ENCODE measurements around the gene EPHB1. TPM values are rescaled to one million over a fixed set of nuclear protein-coding genes. Genes with fewer than 3 reads are reported as not detected.

The EPHB1 gene
- total RNA-seq, 1 experiment from 2014 or later, result 7.0 TPM

DNA sequence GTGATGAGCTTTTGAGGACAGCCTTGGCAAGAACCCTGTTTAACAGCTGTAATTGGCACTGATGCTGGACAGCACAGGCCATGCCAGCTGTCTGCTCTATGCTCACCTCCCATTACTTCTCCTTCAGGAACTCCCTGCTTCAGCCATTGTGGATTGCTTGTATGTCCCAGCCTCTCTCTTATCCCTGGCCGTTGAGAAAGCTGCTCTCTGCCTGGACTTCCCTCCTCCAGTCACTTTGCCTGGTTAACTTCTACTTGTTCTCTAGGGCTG, 444.5 kb downstream of the EPHB1 start:
- Mint-ChIP-seq H3K27me3 (ENCODE audit: low read depth) (no peaks in the 10 kb centered on the region), H3K27ac (no peak overlapping the region), H3K9me3 (peaks cover 14% of the 10 kb centered on the region), H3K4me3 (no peak overlapping the region), H3K36me3 (peaks cover 6% of the 10 kb centered on the region), H3K4me1 (peaks cover 29% of the 10 kb centered on the region)
- ChIA-PET POLR2A (no interaction called here), CTCF (interaction anchor here (0.6 to 6.6 kb wide), 12 partner anchors 8 to 485 kb away, joined by 4 to 65 read pairs (median 6); partner anchors contain the start of gene EPHB1)
- no peak for DNase-seq (ENCODE audit: low spot score)
- TF ChIP-seq IRF2 (CRISPR knock-in tag; IDR thresholded peaks at IDR 0.05; ENCODE audit: borderline replicate concordance, low read depth), result no peak
- TF ChIP-seq CTCF (IDR thresholded peaks at IDR 0.05), result no peak
- no peak for TF ChIP-seq AR (CRISPR knock-in tag; IDR thresholded peaks at IDR 0.05)
- no peak for TF ChIP-seq ZNF232 (CRISPR knock-in tag; IDR thresholded peaks at IDR 0.05)
- TF ChIP-seq ESRRA (CRISPR knock-in tag; IDR thresholded peaks at IDR 0.05; ENCODE audit: borderline replicate concordance), result no peak
- no peak for TF ChIP-seq KAT7 (CRISPR knock-in tag; IDR thresholded peaks at IDR 0.05; ENCODE audit: borderline replicate concordance)
- TF ChIP-seq ZNF416 (CRISPR knock-in tag; IDR thresholded peaks at IDR 0.05), result no peak
- TF ChIP-seq SOX15 (CRISPR knock-in tag; IDR thresholded peaks at IDR 0.05), result no peak
- no peak for TF ChIP-seq PREB (CRISPR knock-in tag; IDR thresholded peaks at IDR 0.05; ENCODE audit: borderline replicate concordance)
- no peak for TF ChIP-seq NR2C2 (CRISPR knock-in tag; IDR thresholded peaks at IDR 0.05)
- TF ChIP-seq, protein P1, sequence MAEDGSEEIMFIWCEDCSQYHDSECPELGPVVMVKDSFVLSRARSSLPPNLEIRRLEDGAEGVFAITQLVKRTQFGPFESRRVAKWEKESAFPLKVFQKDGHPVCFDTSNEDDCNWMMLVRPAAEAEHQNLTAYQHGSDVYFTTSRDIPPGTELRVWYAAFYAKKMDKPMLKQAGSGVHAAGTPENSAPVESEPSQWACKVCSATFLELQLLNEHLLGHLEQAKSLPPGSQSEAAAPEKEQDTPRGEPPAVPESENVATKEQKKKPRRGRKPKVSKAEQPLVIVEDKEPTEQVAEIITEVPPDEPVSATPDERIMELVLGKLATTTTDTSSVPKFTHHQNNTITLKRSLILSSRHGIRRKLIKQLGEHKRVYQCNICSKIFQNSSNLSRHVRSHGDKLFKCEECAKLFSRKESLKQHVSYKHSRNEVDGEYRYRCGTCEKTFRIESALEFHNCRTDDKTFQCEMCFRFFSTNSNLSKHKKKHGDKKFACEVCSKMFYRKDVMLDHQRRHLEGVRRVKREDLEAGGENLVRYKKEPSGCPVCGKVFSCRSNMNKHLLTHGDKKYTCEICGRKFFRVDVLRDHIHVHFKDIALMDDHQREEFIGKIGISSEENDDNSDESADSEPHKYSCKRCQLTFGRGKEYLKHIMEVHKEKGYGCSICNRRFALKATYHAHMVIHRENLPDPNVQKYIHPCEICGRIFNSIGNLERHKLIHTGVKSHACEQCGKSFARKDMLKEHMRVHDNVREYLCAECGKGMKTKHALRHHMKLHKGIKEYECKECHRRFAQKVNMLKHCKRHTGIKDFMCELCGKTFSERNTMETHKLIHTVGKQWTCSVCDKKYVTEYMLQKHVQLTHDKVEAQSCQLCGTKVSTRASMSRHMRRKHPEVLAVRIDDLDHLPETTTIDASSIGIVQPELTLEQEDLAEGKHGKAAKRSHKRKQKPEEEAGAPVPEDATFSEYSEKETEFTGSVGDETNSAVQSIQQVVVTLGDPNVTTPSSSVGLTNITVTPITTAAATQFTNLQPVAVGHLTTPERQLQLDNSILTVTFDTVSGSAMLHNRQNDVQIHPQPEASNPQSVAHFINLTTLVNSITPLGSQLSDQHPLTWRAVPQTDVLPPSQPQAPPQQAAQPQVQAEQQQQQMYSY (CRISPR knock-in tag; IDR thresholded peaks at IDR 0.05), result no peak
- TF ChIP-seq CREM (CRISPR knock-in tag; IDR thresholded peaks at IDR 0.05), result no peak
- no peak for TF ChIP-seq OVOL2 (CRISPR knock-in tag; IDR thresholded peaks at IDR 0.05; ENCODE audit: borderline replicate concordance)
- TF ChIP-seq SMAD3 (CRISPR knock-in tag; IDR thresholded peaks at IDR 0.05; ENCODE audit: borderline replicate concordance), result no peak
- no peak for TF ChIP-seq JAZF1 (CRISPR knock-in tag; IDR thresholded peaks at IDR 0.05)
- no peak for TF ChIP-seq JUN (CRISPR knock-in tag; IDR thresholded peaks at IDR 0.05)
- no peak for TF ChIP-seq ZNF396 (CRISPR knock-in tag; IDR thresholded peaks at IDR 0.05; ENCODE audit: borderline replicate concordance)
- no peak for TF ChIP-seq NR3C1 (CRISPR knock-in tag; conservative IDR thresholded peaks at IDR 0.05; ENCODE audit: low read depth)
- ATAC-seq, result no peak

- DNase-seq (ENCODE audit: low spot score) (peak; percentile 60), ATAC-seq (peak; percentile 85)
- peaks cover 9% of the 10 kb centered on the region for H3K9me3 Mint-ChIP-seq
- H3K27ac Mint-ChIP-seq, result no peak overlapping the region
- ChIA-PET CTCF (interaction anchor here (0.6 to 6.6 kb wide), 22 partner anchors 9 to 486 kb away, joined by 3 to 65 read pairs (median 4); partner anchors contain the start of gene EPHB1), POLR2A (no interaction called here)
- H3K27me3 Mint-ChIP-seq (ENCODE audit: low read depth), result no peaks in the 10 kb centered on the region
- peaks cover 29% of the 10 kb centered on the region for H3K4me1 Mint-ChIP-seq
- no peaks in the 10 kb centered on the region for H3K36me3 Mint-ChIP-seq
- no peak overlapping the region for H3K4me3 Mint-ChIP-seq
- 0 out of 2 replicates have a peak, but pooled peaks have one; percentile 22 for TF ChIP-seq CTCF (IDR thresholded peaks at IDR 0.05)
- TF ChIP-seq, protein P2, sequence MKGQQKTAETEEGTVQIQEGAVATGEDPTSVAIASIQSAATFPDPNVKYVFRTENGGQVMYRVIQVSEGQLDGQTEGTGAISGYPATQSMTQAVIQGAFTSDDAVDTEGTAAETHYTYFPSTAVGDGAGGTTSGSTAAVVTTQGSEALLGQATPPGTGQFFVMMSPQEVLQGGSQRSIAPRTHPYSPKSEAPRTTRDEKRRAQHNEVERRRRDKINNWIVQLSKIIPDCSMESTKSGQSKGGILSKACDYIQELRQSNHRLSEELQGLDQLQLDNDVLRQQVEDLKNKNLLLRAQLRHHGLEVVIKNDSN (CRISPR knock-in tag; IDR thresholded peaks at IDR 0.05), result no peak
Observed at GRCh38 chr3:135240426-135240825, 445.4 kb downstream of the EPHB1 start.
